T47D (cell line): ENCODE measurements around the gene FYN.

Experiments
- DNase-seq, 2 experiments: peaks; one replicate each; pipeline versions ENCODE4 v3.0.0 to v3.0.0-alpha.2; 2011 to 2012; ENCODE audit warnings: low read depth in 1 of 2, low spot score in 1 of 2
- JUND ChIP-seq: IDR thresholded peaks from 2 replicates; pipeline ENCODE4 v1.6.1; 2012; ENCODE audit warnings: low read depth
- in situ Hi-C: cut with HindIII; loops from 2 replicates; pipeline ENCODE4 v1.10.0; 2016; ENCODE audit warnings: low sequenced_read_pairs, low pct_unique_long_range_greater_than_20kb

The FYN gene

GRCh38 chr6:111858347-111858746 lies 14.9 kb downstream of the FYN start:
- no peak for DNase-seq
- no peak for TF ChIP-seq JUND
- in situ Hi-C loops = no loop called here

DNA sequence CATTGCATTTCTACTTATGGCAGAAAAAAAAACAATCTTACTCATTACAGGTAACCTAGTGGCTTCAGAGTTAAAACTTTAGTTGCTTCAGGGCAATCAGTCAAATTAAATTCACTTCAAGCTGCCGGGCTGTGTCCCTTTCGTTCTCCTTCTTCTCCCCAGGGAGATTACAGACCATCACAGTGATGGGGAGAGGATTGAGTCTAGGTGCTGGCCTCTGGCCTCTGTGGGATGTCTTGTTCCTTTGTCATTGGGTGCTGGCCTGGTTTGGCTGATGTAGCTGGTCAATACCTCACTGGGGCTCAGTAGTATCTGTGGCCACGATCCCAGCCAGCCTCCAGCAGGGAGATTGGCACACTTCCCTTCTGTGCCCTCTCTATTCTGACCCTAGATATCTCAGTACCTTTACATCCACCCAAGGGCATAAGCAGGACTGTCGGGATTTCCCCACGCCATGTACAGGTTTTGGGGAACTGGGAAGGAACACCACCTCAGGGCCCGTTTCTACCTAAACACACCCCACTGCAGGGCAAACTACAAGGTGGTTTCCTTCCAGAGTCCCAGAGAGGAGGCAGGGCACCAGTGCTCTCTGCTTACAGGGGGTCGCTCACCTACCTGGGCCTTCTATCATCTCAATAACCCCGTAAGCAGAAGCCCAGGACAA lies 15.4 kb downstream of the FYN start:
- DNase-seq = no peak
- TF ChIP-seq JUND = no peak
- in situ Hi-C loops = no loop called here

GRCh38 chr6:111855753-111856152 lies 17.5 kb downstream of the FYN start:
- in situ Hi-C loops = no loop called here
- DNase-seq = no peak
- no peak for TF ChIP-seq JUND

- in situ Hi-C loops = no loop called here
- DNase-seq = no peak
- no peak for TF ChIP-seq JUND
These were observed 18.6 kb downstream of the FYN start for GRCh38 chr6:111854683-111855082.

DNA sequence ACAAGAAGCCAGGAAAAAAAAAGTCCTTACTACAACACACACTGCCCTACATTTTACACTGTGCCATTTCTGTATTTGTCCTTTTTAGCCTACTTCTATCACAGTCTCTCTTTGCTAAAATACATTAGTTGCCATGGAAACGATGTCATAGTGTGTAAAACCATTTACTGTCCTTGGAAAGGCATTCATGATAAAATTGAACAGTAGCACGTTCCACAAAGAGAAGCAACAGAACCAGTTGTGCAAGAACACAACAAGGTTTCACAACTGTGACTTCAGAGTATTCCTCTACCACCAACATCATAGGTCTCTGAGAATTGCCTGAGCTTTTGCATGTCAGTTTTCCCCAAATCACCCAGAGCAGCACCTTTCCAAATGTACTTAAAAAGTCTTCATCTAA lies 20.5 kb downstream of the FYN start:
- in situ Hi-C loops = no loop called here
- peak in 1 of 2 experiments; percentile 30 for DNase-seq
- no peak for TF ChIP-seq JUND

- TF ChIP-seq JUND = no peak
- in situ Hi-C loops = no loop called here
These were observed 22.8 kb downstream of the FYN start for GRCh38 chr6:111850295-111850937.

GRCh38 chr6:111849298-111849697 lies 24.0 kb downstream of the FYN start:
- in situ Hi-C loops = no loop called here
- no peak for TF ChIP-seq JUND
- no peak for DNase-seq

More at GRCh38 chr6:111850295-111850937, 22.8 kb downstream of the FYN start:
- no peak for DNase-seq

GRCh38 chr6:111848262-111848812 lies 24.9 kb downstream of the FYN start:
- DNase-seq = no peak
- TF ChIP-seq JUND = no peak
- in situ Hi-C loops = no loop called here

- no peak for TF ChIP-seq JUND
- DNase-seq = no peak
- in situ Hi-C loops = no loop called here
These were observed 26.5 kb downstream of the FYN start for GRCh38 chr6:111846492-111847409.

DNA sequence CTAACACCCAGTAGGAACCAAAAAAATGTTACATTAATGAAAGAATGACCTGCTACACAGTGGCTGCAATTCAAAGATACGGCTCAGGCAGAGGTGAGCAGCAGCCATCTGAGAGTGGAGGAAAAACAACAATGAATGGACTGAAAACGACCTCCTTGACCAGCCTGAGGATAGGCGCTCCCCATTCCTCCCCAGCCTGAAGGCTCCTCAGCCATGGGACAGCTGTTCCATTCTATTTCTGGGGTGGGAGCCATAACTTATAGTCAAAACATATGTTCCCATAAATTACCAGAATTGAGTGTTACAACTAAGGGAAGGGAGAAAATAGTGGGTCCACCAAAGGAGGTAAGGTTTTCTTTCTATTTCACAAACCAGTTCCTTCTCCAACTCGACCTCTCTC lies 27.2 kb downstream of the FYN start:
- in situ Hi-C loops = no loop called here
- DNase-seq = no peak
- TF ChIP-seq JUND = no peak

DNA sequence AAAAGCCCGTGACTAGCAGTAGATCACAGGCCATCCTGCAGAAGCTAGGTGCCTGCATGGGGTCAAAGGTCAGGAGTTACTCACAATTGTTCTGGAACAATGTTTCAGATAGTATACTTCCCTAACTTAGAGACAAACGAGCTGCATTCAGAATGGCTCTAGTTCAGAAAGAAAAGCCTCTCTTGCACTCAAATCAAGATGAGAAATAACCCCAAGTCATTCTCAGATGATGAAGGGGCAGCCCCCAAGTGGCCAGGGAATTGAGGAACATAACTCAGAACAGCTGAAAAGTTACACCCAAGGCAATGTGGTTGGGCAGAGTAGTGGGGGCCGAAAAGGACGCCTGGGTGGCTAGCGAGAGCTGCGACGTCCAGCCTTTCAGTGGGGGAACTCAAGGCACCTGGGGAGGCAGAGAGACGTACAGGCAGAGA lies 27.8 kb downstream of the FYN start:
- TF ChIP-seq JUND = no peak
- in situ Hi-C loops = no loop called here
- DNase-seq = no peak

- DNase-seq = no peak
- in situ Hi-C loops = no loop called here
- TF ChIP-seq JUND = no peak
These were observed 28.3 kb downstream of the FYN start for GRCh38 chr6:111844921-111845320.
